SK-N-SH (cell line): ENCODE results near the gene ING2. TPM values are rescaled to one million over a fixed set of nuclear protein-coding genes. Genes with fewer than 3 reads are reported as not detected.

Experiments used
- CTCF ChIA-PET: fragments of 300-600, 350-600 bp; formaldehyde crosslinking; extraction: SDS; loops from one replicate; lab custom pipeline; 2021; lab: Yijun Ruan, JAX
- POLR2A ChIA-PET: fragments of 350-600 bp; sonication (Branson Sonifier 250); formaldehyde crosslinking; extraction: SDS; loops from one replicate; lab custom pipeline; 2020; ENCODE audit warnings: antibody characterized with exemption, inconsistent platforms; lab: Yijun Ruan, JAX
- DNase-seq: peaks from one replicate; pipeline ENCODE4 v3.0.0; 2012
- H2AFZ ChIP-seq: fragments of 200-600 bp; sonication (generic); 2 replicates; pipeline ENCODE4 v1.8.1; 2016; ENCODE audit warnings: antibody characterized with exemption, mild to moderate bottlenecking, low read depth
- H3F3A ChIP-seq: fragments of 200-600 bp; sonication (generic); replicated peaks from 2 replicates; pipeline ENCODE3; 2016; ENCODE audit warnings: antibody characterized with exemption, mild to moderate bottlenecking; ENCODE audit not compliant: insufficient read depth
- H3K27ac ChIP-seq, 2 experiments: fragments of 200-500 bp in 1 of 2; fragments of 200-600 bp in 1 of 2; sonication (Bioruptor generic) in 1 of 2; sonication (generic), shearing (Covaris generic) in 1 of 2; 2 replicates each; pipeline versions ENCODE4 v1.5.1 to v1.6.1; 2014 to 2016; ENCODE audit warnings: low read depth in 2 of 2, inconsistent platforms in 1 of 2, low read length in 1 of 2, mild to moderate bottlenecking in 1 of 2, mixed read lengths in 1 of 2
- H3K27me3 ChIP-seq: fragments of 200-600 bp; sonication (generic), shearing (Covaris generic); 2 replicates; pipeline ENCODE4 v1.6.1; 2016; ENCODE audit warnings: mixed run types; ENCODE audit not compliant: insufficient read depth
- H3K36me3 ChIP-seq, 2 experiments: fragments of 200-500 bp in 1 of 2; fragments of 200-600 bp in 1 of 2; sonication (Bioruptor generic) in 1 of 2; sonication (generic) in 1 of 2; replicated peaks in 1 of 2; 2 replicates each; pipeline versions ENCODE3 to v1.5.1; 2014 to 2016; ENCODE audit warnings: low read length in 1 of 2, mild to moderate bottlenecking in 1 of 2; ENCODE audit not compliant: insufficient read depth in 2 of 2, control insufficient read depth in 1 of 2
- H3K4me1 ChIP-seq, 2 experiments: fragments of 200-500 bp in 1 of 2; fragments of 200-600 bp in 1 of 2; sonication (Bioruptor generic) in 1 of 2; sonication (generic), shearing (Covaris generic) in 1 of 2; 2 replicates each; pipeline versions ENCODE4 v1.5.1 to v1.6.1; 2014 to 2016; ENCODE audit warnings: low read depth in 1 of 2, low read length in 1 of 2, mixed run types in 1 of 2; ENCODE audit not compliant: insufficient read depth in 2 of 2, control insufficient read depth in 1 of 2
- H3K4me2 ChIP-seq: fragments of 200-600 bp; sonication (generic), shearing (Covaris generic); 2 replicates; pipeline ENCODE4 v1.6.1; 2017; ENCODE audit warnings: mixed run types
- H3K4me3 ChIP-seq, 2 experiments: fragments of 200-500 bp in 1 of 2; fragments of 200-600 bp in 1 of 2; sonication (Bioruptor generic) in 1 of 2; sonication (generic), shearing (Covaris generic) in 1 of 2; 2 replicates each; pipeline versions ENCODE4 v1.5.1 to v1.8.1; 2014 to 2016; ENCODE audit warnings: low read depth in 2 of 2, inconsistent platforms in 1 of 2, low read length in 1 of 2, mild to moderate bottlenecking in 1 of 2, mixed read lengths in 1 of 2, moderate library complexity in 1 of 2
- H3K79me2 ChIP-seq: fragments of 200-600 bp; sonication (generic); 2 replicates; pipeline ENCODE4 v1.8.1; 2017; ENCODE audit warnings: mild to moderate bottlenecking; ENCODE audit not compliant: insufficient read depth
- H3K9ac ChIP-seq: fragments of 200-600 bp; sonication (generic); 2 replicates; pipeline ENCODE4 v1.6.1; 2017; ENCODE audit warnings: mixed run types
- H3K9me2 ChIP-seq: fragments of 200-600 bp; sonication (generic); 2 replicates; pipeline ENCODE4 v1.6.1; 2017; ENCODE audit warnings: mixed run types
- H3K9me3 ChIP-seq: fragments of 200-600 bp; sonication (generic); 2 replicates; pipeline ENCODE4 v1.6.1; 2017; ENCODE audit warnings: mixed run types, mild to moderate bottlenecking, moderate library complexity
- H4K20me1 ChIP-seq: fragments of 200-600 bp; sonication (generic); 2 replicates; pipeline ENCODE4 v1.6.1; 2017; ENCODE audit warnings: mild to moderate bottlenecking, mixed run types; ENCODE audit not compliant: insufficient read depth
- CHD2 ChIP-seq: fragments of 150-350 bp; IDR thresholded peaks from 2 replicates; pipeline ENCODE4 v1.6.1; 2018; ENCODE audit warnings: low read length; ENCODE audit not compliant: partially characterized antibody
- CTCF ChIP-seq: fragments of 200-600 bp; sonication (generic); IDR thresholded peaks from 2 replicates; pipeline ENCODE4 v1.6.1; 2017; ENCODE audit warnings: antibody characterized with exemption, mild to moderate bottlenecking, moderate library complexity
- FOXJ3 ChIP-seq: sonication (generic); formaldehyde crosslinking; IDR thresholded peaks from 2 replicates; pipeline ENCODE4 v1.5.1; 2020; ENCODE audit warnings: mild to moderate bottlenecking, missing genetic modification reagents
- GABPA ChIP-seq: IDR thresholded peaks from 2 replicates; pipeline ENCODE4 v1.4.0; 2012; ENCODE audit warnings: low read depth, mild to moderate bottlenecking
- IRF3 ChIP-seq: fragments of 150-350 bp; IDR thresholded peaks from 2 replicates; pipeline ENCODE4 v1.6.1; 2016; ENCODE audit warnings: mild to moderate bottlenecking, low read depth, low read length
- RAD21 ChIP-seq: IDR thresholded peaks from 2 replicates; pipeline ENCODE4 v1.6.1; 2012; ENCODE audit warnings: mild to moderate bottlenecking, low read length
- REST ChIP-seq: IDR thresholded peaks from 2 replicates; pipeline ENCODE4 v1.6.1; 2012; ENCODE audit warnings: mild to moderate bottlenecking, low read depth, low read length, moderate library complexity
- RXRA ChIP-seq: IDR thresholded peaks from 2 replicates; pipeline ENCODE4 v1.4.0; 2012; ENCODE audit warnings: low read depth, mild to moderate bottlenecking, borderline replicate concordance
- SIN3A ChIP-seq: IDR thresholded peaks from 2 replicates; pipeline ENCODE4 v1.6.1; 2012; ENCODE audit warnings: low read depth, mild to moderate bottlenecking, low read length, moderate library complexity, borderline replicate concordance
- SMC3 ChIP-seq: IDR thresholded peaks from 2 replicates; pipeline ENCODE4 v1.6.1; 2012; ENCODE audit warnings: low read depth, low read length, improper control_type of control experiment
- ZBTB33 ChIP-seq: IDR thresholded peaks from 2 replicates; pipeline ENCODE4 v1.4.0; 2012; ENCODE audit warnings: low read depth, borderline replicate concordance
- WGBS: methylation state at CpG from one replicate; pipeline ENCODE4 v1.1.6; 2017; ENCODE audit warnings: low lambda C conversion rate; 5-methylcytosine and 5-hydroxymethylcytosine counted together
- polyA plus RNA-seq, 3 experiments: library from polyadenylated mRNA; depleted of rRNA; stranded (reverse); fragments of >200 nt; gene quantifications; 2 replicates each; pipeline ENCODE4 v1.2.3, GENCODE V29; 2012
- TF ChIP-seq, protein P1 (sequence below): fragments of 150-350 bp; IDR thresholded peaks from 2 replicates; pipeline ENCODE4 v1.6.1; 2017; ENCODE audit warnings: antibody characterized with exemption, low read length, low read depth, borderline replicate concordance
- TF ChIP-seq, protein P2 (sequence below): IDR thresholded peaks from 2 replicates; pipeline ENCODE4; 2012

The ING2 gene
- polyA plus RNA-seq, 1 of the 3 experiments (the other 2 are of a cell fraction) = 15.1 TPM

DNA sequence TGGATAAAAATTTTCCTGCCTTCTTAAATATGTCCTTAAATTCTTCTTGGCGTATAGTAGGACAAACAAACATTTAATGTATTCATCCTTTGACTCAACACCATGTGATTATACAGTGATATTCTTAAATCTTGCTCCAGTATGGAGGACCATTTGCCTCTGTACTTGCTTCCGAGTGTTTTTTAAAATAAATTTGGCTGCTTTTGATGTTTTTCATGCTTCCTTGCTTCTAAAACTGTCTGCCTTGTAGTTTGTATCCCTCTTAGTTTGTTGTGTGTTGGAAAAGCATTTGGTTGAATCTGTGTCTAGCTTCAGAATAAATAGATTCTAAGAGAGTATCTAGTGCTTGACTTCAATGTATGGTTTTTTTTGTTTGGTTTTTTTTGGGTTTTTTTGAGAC lies 12.3 kb downstream of the ING2 start:
- H3K27me3 ChIP-seq = no peaks in the 10 kb centered on the region
- ChIA-PET CTCF (interaction anchor here (1.3 kb wide), 1 partner anchor 8 kb away, joined by 4 read pairs; no protein-coding TSS in a partner anchor), POLR2A (no interaction called here)
- no peaks in the 10 kb centered on the region for H3K4me1 ChIP-seq
- H3F3A ChIP-seq = no peaks in the 10 kb centered on the region
- DNase-seq = no peak
- no peak overlapping the region for H3K4me3 ChIP-seq
- H3K9me3 ChIP-seq = no peaks in the 10 kb centered on the region
- TF ChIP-seq FOXJ3 (CRISPR knock-in tag) = no peak
- TF ChIP-seq, protein P1, sequence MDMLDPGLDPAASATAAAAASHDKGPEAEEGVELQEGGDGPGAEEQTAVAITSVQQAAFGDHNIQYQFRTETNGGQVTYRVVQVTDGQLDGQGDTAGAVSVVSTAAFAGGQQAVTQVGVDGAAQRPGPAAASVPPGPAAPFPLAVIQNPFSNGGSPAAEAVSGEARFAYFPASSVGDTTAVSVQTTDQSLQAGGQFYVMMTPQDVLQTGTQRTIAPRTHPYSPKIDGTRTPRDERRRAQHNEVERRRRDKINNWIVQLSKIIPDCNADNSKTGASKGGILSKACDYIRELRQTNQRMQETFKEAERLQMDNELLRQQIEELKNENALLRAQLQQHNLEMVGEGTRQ = no peak
- no peak overlapping the region for H3K4me2 ChIP-seq
- WGBS = 95% methylated on average over 2 of the region's 2 CpGs
- no peaks in the 10 kb centered on the region for H3K9me2 ChIP-seq
- peaks cover 12% of the 10 kb centered on the region in 2 experiments for H3K36me3 ChIP-seq
- no peaks in the 10 kb centered on the region for H4K20me1 ChIP-seq
- no peak overlapping the region for H2AFZ ChIP-seq
- no peak overlapping the region for H3K27ac ChIP-seq
- no peaks in the 10 kb centered on the region for H3K79me2 ChIP-seq
- no peak overlapping the region for H3K9ac ChIP-seq

DNA sequence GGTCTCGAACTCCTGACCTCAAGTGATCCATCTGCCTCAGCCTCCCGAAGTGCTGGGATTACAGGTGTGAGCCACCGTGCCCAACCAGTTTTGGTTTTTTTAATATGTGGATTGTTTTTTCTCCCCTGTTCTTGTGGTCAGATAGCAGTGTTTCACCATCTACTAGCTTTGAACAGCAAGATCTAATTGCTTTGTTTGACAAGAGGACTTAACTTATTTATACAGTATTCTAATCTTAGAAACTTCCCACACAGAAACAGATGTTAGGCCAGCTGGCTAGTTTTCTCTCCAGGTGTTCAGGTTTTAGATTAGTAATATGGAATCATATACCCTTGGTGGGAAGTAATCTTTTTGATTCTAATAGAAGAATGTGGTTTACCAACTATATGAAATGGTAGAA lies 12.9 kb downstream of the ING2 start:
- Histone ChIP-seq H3F3A (no peaks in the 10 kb centered on the region), H3K4me2 (no peak overlapping the region), H2AFZ (no peak overlapping the region), H3K36me3 (peaks cover 6% of the 10 kb centered on the region in 2 experiments), H3K9me3 (no peaks in the 10 kb centered on the region), H3K9ac (no peak overlapping the region), H3K27ac (no peak overlapping the region), H3K27me3 (no peaks in the 10 kb centered on the region), H3K9me2 (no peaks in the 10 kb centered on the region), H3K4me3 (no peak overlapping the region), H3K4me1 (no peaks in the 10 kb centered on the region), H3K79me2 (no peaks in the 10 kb centered on the region), H4K20me1 (no peaks in the 10 kb centered on the region)
- POLR2A ChIA-PET = no interaction called here
- TF ChIP-seq CHD2 (no peak), SIN3A (no peak), CTCF (no peak), ZBTB33 (no peak), SMC3 (no peak), RXRA (no peak), IRF3 (no peak), RAD21 (no peak), REST (no peak), GABPA (no peak)
- TF ChIP-seq, protein P2, sequence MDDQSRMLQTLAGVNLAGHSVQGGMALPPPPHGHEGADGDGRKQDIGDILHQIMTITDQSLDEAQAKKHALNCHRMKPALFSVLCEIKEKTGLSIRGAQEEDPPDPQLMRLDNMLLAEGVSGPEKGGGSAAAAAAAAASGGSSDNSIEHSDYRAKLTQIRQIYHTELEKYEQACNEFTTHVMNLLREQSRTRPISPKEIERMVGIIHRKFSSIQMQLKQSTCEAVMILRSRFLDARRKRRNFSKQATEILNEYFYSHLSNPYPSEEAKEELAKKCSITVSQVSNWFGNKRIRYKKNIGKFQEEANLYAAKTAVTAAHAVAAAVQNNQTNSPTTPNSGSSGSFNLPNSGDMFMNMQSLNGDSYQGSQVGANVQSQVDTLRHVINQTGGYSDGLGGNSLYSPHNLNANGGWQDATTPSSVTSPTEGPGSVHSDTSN = no peak
- TF ChIP-seq, protein P1 = no peak
- DNase-seq = no peak
- 97% methylated on average over 3 of the region's 3 CpGs for WGBS
- CTCF ChIA-PET = interaction anchor here (1.3 kb wide), 1 partner anchor 8 kb away, joined by 4 read pairs; no protein-coding TSS in a partner anchor
